GM12891 (cell line): ENCODE results near the gene YIF1A.

ENCODE experiments used
- PAX5 ChIP-seq: IDR thresholded peaks from 2 replicates; pipeline ENCODE4 v1.6.1; 2011; ENCODE audit warnings: low read length, moderate library complexity, mild to moderate bottlenecking; ENCODE audit not compliant: insufficient read depth, severe bottlenecking
- POLR2A ChIP-seq: IDR thresholded peaks from 2 replicates; pipeline ENCODE4 v1.6.1; 2011; ENCODE audit warnings: low read depth, low read length, control low read depth
- POLR2AphosphoS5 ChIP-seq: IDR thresholded peaks from 2 replicates; pipeline ENCODE4 v1.6.1; 2011; ENCODE audit warnings: low read depth, low read length, control low read depth
- POU2F2 ChIP-seq: IDR thresholded peaks from 2 replicates; pipeline ENCODE4 v1.6.1; 2011; ENCODE audit warnings: low read depth, mild to moderate bottlenecking, control low read depth, low read length, moderate library complexity
- SPI1 ChIP-seq: IDR thresholded peaks from 2 replicates; pipeline ENCODE4 v1.6.1; 2011; ENCODE audit warnings: low read depth, low read length, control low read depth
- TAF1 ChIP-seq: IDR thresholded peaks from 2 replicates; pipeline ENCODE4 v1.6.1; 2011; ENCODE audit warnings: low read depth, low read length, control low read depth

DNA sequence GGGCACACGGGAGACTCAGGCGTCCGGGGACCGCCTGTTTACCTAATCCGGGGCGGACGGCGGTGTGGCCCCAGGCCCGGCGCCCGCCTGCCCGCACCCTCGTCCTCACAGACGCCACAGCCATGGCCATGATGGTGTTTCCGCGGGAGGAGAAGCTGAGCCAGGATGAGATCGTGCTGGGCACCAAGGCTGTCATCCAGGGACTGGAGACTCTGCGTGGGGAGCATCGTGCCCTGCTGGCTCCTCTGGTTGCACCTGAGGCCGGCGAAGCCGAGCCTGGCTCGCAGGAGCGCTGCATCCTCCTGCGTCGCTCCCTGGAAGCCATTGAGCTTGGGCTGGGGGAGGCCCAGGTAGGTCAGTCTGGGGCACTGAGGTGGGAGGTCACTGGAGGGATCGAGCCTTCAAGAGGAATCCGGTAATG is 30.5 kb downstream of the YIF1A start:
- no peak for TF ChIP-seq TAF1
- TF ChIP-seq POLR2AphosphoS5: no peak
- TF ChIP-seq POLR2A: no peak
- no peak for TF ChIP-seq PAX5
- no peak for TF ChIP-seq SPI1
- no peak for TF ChIP-seq POU2F2
